Lower leg skin (tissue), 3 donors: ENCODE measurements around the gene IL23R.

Source experiments
- POLR2A ChIP-seq, 2 donors: fragments of 450-650 bp; IDR thresholded peaks; one replicate each; pipeline ENCODE4 v1.6.1; 2016 to 2017; ENCODE audit warnings: antibody characterized with exemption in 2 of 2, mild to moderate bottlenecking in 1 of 2, moderate library complexity in 1 of 2
- TF ChIP-seq, protein P1 (sequence below), 3 donors: fragments of 450-650 bp; IDR thresholded peaks; one replicate each; pipeline ENCODE4 v1.5.1; 2016; ENCODE audit warnings: antibody characterized with exemption in 3 of 3, mild to moderate bottlenecking in 3 of 3, moderate library complexity in 2 of 3

DNA sequence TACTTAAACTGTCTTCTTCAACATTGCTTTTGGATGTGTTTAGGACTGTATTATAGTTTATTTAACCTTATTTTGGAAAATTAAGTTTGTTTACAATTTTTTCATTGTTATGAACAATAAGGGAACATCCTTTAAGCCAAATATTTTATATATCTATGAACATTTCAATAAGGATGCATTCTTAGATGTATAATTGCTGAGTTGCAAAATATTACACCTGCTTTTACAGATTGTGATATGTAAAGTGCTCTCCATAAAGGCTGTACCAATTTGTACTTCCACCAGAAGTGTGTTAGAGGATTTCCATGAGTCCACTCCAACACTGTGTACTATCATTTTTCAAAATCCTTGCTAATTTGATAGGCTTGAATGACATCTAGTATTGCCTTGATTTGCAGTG is 7.7 kb downstream of the IL23R start:
- TF ChIP-seq, protein P1, sequence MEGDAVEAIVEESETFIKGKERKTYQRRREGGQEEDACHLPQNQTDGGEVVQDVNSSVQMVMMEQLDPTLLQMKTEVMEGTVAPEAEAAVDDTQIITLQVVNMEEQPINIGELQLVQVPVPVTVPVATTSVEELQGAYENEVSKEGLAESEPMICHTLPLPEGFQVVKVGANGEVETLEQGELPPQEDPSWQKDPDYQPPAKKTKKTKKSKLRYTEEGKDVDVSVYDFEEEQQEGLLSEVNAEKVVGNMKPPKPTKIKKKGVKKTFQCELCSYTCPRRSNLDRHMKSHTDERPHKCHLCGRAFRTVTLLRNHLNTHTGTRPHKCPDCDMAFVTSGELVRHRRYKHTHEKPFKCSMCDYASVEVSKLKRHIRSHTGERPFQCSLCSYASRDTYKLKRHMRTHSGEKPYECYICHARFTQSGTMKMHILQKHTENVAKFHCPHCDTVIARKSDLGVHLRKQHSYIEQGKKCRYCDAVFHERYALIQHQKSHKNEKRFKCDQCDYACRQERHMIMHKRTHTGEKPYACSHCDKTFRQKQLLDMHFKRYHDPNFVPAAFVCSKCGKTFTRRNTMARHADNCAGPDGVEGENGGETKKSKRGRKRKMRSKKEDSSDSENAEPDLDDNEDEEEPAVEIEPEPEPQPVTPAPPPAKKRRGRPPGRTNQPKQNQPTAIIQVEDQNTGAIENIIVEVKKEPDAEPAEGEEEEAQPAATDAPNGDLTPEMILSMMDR (IDR thresholded peaks at IDR 0.05), result no peak
- no peak for TF ChIP-seq POLR2A (IDR thresholded peaks at IDR 0.05)
